Activated CD4-positive, alpha-beta T cell treated with anti-CD3 and anti-CD28 coated beads, Interleukin-2, amount 50 U/mL, for 1 hour (primary cell): ENCODE results near the gene MKRN1.
A peak's percentile ranks its signal among the peaks of the same experiment; 100 is the strongest.
"Not testable (repeated sequence)": the region's sequence is repeated elsewhere in the genome, so short reads cannot be mapped to it uniquely, and the experiment has no call there.

Source experiments
- DNase-seq: peaks from one replicate; pipeline ENCODE4 v3.0.0-alpha.2; 2020

The MKRN1 gene

GRCh38 chr7:140433396-140433795 lies 45.9 kb downstream of the MKRN1 start:
- no peak for DNase-seq

GRCh38 chr7:140426130-140426529 lies 53.2 kb downstream of the MKRN1 start:
- DNase-seq: no peak

- no peak for DNase-seq
Observed at GRCh38 chr7:140425718-140426117, 53.6 kb downstream of the MKRN1 start.

- DNase-seq: no peak
Observed at GRCh38 chr7:140423501-140423900, 55.8 kb downstream of the MKRN1 start.

GRCh38 chr7:140421521-140421920 lies 57.8 kb downstream of the MKRN1 start:
- DNase-seq: no peak

GRCh38 chr7:140418653-140419052 lies 60.7 kb downstream of the MKRN1 start:
- DNase-seq: no peak

- DNase-seq: not testable (repeated sequence)
Observed at GRCh38 chr7:140418156-140418472, 61.2 kb downstream of the MKRN1 start.

- no peak for DNase-seq
Observed at GRCh38 chr7:140417456-140418155, 61.7 kb downstream of the MKRN1 start.

GRCh38 chr7:140416560-140416959 lies 62.7 kb downstream of the MKRN1 start:
- DNase-seq: no peak

- not testable (repeated sequence) for DNase-seq
Observed at GRCh38 chr7:140415816-140416215, 63.5 kb downstream of the MKRN1 start.

- no peak for DNase-seq
Observed at GRCh38 chr7:140415361-140415760, 63.9 kb downstream of the MKRN1 start.

- no peak for DNase-seq
Observed at GRCh38 chr7:140404565-140405065, 74.7 kb downstream of the MKRN1 start.

GRCh38 chr7:140403878-140404564 lies 75.3 kb downstream of the MKRN1 start, which contains the start of gene RAB19:
RAB19 (plus strand) TSS chr7:140404058; CDS start chr7:140407647, 3,589 bp downstream.
- peak; percentile 47 for DNase-seq
